Central memory CD4-positive, alpha-beta T cell (primary cell): ENCODE results near the gene ZFHX2.
"Not testable (repeated sequence)": the region's sequence is repeated elsewhere in the genome, so short reads cannot be mapped to it uniquely, and the experiment has no call there.

ENCODE experiments used
- DNase-seq: peaks from one replicate; pipeline ENCODE4 v3.0.0; 2022

The ZFHX2 gene

DNA sequence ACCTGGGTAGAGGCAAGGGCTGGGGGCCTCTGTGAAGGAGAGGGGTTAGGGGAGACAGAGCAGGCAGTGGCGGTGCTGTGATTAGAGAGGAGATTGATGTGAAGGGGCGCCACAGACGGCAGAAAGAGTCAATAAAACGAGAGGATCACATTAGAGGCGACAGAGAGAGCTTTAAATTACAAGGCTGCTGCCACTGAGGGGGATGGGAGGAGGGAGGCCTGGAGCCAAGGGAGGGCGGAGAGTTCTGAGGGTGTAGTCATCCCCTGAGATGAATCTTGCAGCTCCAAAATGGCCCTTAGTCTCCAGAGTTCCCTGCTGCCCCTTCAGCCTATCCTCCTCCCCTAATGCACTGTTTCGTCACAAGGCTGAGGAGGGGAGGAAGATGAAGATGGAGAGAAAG, 12.8 kb downstream of the ZFHX2 start:
- DNase-seq: no peak

DNA sequence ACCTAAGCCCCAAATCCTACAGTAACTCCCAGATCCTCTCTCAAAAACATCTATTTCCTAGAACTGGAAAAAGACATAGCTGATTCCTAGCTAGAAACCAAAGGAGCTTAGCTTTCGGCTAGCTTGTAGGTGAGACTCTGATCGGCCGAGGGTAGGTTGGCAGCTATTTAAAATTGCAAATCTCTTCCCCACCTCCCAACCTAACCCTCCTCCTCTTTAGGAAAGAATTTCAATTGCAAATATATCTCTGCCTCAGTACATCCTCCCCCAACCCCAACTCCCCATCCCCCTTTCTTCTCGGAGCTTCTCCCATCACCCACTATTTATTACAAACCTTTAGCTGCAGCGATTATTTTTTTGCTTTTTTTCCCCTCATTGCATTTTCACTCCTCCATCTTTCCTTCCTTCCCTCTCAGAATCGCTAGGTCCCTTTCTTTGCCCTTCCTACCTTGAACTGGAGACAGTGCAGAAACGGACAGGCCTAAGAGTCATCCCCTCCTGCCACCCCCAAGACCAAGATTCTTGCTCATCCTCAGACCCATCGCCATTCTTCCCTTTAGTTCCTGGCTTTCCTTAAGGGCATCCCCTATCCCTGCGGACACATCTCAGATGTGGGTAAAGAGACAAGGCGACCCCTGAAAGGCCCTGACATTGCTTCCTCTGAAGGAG, 13.4 kb downstream of the ZFHX2 start:
- DNase-seq: no peak

DNA sequence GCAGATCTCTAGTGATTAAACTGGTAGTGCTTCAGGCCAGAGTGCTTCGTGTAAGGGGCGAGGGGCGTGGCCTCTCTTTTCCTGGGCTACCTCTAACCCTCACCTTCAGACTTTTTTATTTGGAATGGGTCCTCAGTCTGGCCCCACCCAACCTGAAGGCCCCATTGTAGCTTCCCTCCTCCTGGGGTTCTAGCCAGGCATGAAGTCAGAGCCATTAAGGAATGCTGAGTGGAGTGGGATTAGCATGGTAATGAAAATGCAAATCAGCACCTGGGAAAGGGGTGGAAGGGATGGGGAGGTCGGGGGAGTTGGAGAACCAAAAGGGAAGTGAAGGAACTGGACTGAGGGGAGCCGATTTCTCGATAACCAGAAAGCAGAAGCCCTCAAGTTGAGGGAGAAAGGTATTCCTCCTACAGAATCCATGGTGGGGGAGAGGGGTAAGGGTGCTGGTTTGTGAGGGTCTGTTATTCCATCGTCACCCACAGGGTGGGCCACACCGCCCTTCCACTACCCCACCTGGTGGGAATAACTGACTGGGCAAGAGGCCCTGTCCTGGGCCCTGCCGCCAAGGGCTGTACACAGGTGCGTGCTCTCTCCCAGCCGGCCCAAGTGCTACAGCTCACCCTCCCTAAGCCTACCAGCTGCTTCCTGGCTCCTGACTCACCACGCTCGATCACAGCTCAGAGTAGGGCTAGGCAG, 14.1 kb downstream of the ZFHX2 start:
- DNase-seq: no peak

DNA sequence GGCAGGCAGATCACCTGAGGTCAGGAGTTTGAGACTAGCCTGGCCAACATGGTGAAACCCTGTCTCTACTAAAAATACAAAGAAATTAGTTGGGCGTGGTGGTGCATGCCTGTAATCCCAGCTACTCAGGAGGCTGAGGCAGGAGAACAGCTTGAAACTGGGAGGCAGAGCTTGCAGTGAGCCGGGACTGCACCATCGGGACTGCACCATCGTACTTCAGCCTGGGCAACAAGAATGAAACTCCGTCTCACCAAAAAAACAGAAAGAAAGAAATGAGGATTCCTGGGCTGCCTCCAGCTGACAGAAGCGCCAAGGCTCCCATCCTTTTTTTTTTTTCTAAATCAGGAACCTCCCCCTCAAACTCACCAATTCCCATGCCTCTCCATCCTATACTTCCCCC, 14.7 kb downstream of the ZFHX2 start:
- DNase-seq: not testable (repeated sequence)

DNA sequence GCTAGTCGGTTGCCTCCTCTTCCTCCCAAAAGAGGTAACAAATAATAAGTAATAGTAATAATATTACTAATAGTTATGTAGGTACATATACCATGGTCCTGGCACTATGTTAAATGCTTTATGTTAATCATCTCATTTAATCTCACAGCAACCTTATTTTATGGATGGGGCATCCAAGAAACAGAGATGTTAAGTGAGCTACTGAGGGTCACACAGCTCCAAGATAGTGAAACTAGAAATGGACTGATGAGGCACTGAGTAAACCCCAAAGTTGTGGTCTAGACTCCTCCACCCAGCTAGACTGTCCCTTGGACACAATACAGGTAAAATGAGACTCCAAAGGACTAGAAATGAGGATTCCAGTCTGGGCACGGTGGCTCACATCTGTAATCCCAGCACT, 15.1 kb downstream of the ZFHX2 start:
- no peak for DNase-seq

DNA sequence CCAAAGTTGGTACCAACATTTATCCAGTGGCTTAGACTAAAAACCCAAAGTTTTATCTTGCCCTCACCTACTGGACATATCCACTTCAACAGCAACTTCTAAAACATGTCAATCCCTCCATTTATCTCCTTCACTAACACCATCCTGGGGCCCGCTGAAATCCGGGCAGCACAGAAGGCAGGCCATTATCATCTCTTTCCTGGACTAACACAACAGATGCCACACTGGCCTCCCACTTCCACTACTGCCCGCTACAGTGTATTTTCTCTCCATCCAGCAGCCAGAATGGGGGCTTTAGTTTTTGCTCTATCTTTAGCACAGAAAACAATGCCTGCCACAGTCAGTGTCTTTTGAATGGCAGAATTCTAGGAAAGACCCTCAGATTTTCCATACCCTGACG, 15.6 kb downstream of the ZFHX2 start:
- no peak for DNase-seq

DNA sequence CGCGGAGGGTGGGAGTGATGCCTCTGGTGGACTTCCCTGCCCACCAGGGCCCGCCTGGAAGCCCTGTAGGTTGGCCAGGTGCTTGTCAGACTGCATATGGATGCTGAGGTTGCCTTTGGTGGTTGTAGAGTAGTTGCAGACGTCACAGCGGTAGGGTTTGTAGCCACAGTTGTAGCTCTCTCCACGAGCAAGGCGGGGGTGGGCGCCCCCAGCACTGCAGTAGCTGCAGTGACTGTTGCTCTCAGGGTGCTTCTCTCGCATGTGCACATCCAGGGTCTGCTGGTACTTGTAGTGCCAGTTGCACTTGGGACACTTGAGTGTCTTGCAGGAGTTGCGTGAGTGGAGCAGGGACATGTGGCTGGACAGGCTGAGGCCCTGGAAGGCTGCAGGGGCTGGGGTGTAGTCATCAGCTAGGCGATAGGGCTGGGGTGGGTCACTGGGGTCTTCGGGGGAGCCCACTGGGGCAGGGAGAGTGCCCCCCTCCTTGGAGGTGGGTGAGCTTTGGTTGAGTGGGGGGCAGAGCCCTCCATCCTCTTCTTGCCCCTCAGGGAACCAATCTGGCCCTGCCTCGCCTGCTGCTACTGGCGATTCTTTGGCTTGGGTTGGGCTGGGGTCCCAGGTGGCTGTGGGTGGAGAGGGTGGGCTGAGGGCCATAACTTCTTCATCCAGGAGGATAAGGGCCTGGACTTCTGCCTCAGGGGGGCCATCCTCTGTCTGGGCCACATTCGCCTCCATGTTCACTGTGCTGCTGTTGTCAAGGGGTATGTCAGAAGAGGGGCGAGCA, 17.7 kb downstream of the ZFHX2 start:
- no peak for DNase-seq

DNA sequence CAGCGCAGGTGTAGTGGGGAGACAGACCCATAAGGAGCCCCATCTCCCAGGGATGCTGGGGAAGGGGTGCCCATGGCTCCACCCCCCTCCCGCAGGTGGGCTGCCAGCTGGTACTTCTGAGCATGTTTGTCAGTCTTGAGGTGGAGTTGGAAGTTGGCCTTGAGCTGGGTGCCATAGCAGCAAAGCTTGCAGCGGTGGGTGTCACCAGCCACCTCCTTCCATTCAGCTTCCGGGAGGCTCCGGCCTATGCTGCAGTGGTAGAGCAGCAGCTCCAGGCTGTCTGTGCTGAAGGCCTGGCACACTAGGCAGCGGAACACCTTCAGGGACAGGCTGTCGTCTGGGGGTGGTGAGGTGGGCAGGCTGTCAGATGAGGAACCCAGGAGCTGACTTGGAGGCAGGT, 18.9 kb downstream of the ZFHX2 start:
- no peak for DNase-seq

DNA sequence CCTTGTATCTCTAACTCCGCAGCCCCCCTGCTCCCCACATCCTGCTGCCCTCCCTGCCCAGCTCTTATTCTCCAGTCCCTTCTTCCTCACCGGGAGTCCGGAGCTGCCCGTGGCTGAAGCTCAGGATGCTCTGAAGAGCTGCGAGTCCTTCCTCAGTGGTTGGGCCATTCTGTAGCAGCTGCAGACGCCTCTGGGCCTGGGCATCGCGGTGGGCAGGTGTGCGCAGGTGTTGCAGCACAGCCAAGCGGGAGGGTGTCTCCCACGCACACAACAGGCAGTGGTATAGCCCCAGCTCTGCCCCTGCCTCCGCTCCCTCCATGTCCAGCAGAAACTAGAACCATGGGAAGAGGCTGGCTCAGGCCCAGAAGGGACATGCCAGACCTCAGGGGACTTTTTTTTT, 20.2 kb downstream of the ZFHX2 start:
- no peak for DNase-seq

DNA sequence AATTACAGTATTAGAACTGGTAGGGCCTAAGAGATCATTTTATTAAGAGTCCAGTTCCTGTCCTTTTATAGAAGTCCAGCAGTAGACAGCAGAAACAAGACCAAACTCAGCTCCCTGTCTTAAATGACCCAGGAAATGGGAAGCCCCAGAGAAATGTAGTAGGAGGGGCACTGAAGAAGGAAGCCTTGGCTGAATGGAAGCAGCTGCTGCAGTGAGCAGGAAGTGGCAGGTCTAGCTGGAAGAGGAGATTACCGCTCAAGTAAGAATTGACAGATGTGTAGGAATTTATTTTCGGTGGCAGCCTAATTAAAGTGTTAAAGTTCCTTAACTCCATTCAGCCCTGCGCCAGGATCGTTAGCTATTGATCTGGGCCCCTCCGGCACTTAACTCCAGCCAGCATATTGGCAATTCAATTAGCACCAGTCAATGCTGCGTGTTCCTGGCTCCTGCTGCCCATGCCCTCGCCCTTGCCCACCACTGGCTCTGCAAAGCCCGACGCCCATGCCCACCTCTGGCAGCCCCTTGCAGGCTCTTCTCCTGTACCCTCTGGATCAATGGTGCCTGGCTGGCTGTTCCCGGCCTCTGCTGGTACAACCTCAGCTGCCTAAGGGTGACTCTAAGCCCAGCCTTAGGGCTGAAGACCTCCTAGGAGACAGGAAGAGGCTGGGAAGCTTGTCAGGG, 21.1 kb downstream of the ZFHX2 start:
- no peak for DNase-seq

DNA sequence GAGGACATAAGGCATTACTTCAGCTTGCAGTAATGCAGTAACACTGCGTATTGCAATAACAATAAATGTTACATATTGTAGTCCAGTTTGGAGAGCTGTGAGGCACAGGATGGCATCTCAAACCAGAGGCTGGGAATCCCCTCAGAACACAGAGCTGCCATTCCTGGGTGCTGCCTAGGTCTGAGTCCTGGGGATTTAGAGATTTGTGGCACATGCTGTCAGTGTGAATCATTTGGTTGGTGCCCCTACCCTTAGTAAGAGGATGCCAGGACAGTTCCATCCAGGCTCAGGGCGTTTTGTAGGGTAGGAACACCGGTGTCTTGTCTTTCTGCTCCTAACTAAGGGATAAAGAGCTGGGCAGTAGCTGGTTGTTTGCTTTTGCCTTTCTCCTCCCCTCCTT, 22.5 kb downstream of the ZFHX2 start:
- DNase-seq: no peak

DNA sequence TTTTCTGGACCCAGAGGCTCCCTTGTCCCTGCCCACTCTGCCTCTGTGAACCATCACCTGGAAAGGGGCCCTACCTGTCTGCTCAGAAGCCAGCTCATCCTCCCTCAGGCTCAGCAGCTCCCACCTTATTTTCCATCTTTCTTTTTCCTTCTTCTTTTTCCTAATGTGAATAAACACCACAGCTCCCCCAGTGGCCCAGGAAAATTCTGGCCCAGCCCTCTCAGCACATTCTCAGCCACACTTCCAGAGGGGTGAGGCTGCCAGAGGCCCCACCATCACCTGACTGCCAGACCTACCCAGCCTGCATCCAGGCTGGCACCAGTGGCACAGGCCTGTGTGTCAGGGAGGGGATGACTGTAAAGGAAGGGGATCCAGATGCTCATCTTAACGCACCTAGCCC, 23.0 kb downstream of the ZFHX2 start:
- no peak for DNase-seq

DNA sequence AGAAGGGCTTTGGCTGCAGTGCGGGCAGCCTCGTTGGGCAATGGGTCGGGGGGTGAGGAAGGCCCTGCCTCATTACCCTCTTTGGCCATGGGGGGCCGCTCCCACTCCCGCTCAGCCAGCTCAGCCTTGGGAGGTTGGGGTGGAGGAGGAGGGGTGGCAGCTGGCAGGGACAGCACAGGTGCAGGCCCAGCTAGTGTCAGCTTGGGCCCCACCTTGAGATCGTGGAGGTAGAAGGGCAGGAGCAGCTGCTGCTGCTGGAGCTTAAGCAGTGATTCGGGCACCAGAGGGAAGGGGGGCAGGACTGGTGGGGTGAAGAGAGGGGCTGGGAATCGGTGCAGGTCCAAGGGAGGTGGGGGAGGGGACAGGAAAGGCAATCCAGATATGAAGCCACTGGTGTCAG, 26.0 kb downstream of the ZFHX2 start:
- no peak for DNase-seq

DNA sequence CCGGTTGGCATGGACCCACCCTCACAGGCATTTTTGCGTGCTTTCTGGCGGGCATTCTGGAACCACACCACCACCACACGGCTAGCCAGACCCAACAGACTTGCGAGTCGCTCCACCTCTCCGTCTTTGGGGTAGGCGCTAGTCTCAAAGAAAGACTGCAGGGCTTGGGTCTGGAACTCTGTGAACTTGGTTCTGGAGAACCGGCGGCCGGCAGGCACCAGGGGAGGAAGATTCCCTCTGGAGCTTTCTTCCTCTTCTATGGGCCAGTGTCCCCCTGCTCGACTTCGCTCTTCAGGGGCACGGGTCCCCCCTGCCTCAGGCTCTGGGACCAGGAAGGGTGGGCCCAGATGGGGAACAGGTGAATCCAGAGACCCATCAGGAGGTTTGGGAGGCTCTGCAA, 26.6 kb downstream of the ZFHX2 start:
- DNase-seq: no peak

DNA sequence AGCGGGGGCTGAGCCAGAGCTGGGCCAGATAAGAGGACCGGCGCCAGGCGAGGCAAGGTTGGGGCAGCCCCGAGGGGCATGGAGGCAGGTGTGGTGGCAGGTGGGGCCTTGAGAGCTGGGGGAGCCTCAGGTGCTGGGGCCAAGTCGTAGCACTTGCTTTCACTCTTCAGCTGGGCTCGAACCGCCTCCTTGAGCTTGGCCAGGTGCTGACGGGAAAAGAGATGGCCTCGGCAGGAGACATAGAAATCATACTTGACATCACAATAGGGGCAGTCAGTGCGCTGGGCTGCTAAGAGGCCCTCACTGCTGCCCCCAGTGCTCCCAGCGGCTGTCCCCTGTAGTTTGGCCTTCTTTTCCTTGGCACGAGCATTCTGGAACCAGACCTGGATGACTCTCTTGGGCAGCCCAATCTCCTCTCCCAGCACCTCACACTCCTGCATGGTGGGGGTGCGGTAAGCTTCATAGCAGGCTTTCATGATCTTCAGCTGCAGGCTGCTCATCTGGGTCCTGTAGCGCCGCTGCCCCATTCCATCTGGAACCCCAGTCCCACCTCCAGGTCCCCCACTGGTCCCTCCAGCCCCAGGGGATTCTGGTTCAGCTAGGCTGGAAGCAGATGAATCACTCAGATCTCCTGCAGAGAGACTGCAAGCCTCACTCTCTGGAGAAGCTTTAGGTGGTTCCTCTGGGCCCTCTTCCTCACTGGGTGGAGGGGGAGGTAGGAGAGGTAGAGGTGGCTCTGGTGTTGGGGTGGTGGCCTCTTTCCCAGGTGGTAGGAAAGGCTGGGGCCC, 28.1 kb downstream of the ZFHX2 start:
- DNase-seq: no peak

DNA sequence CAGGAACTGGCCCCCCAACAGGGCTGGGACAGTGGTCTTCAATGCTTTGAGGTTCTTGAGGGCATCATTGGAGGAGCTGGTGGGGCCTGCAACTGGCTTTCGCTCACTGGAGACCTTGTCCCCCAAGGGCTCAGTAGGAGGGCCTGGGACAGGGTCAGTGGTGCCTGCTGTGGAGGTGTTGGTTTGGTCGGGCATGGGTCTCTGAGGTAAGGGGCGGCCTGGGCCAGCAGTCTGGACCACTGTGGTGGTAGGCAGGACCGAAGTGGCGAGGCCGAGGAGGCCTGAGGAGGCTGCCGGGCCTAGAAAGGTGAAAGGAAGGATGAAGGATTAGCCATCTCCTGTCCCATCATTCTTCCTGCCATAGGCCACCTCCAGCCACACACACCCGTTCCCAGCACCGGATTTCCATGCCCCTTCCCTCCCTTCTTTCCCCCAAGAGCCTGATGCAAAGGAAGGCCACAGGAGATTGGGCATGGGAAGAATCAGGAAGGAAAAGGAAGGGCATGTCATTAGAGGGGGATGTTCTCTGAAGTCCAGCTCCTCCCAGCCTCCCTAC, 28.8 kb downstream of the ZFHX2 start:
- DNase-seq: no peak

DNA sequence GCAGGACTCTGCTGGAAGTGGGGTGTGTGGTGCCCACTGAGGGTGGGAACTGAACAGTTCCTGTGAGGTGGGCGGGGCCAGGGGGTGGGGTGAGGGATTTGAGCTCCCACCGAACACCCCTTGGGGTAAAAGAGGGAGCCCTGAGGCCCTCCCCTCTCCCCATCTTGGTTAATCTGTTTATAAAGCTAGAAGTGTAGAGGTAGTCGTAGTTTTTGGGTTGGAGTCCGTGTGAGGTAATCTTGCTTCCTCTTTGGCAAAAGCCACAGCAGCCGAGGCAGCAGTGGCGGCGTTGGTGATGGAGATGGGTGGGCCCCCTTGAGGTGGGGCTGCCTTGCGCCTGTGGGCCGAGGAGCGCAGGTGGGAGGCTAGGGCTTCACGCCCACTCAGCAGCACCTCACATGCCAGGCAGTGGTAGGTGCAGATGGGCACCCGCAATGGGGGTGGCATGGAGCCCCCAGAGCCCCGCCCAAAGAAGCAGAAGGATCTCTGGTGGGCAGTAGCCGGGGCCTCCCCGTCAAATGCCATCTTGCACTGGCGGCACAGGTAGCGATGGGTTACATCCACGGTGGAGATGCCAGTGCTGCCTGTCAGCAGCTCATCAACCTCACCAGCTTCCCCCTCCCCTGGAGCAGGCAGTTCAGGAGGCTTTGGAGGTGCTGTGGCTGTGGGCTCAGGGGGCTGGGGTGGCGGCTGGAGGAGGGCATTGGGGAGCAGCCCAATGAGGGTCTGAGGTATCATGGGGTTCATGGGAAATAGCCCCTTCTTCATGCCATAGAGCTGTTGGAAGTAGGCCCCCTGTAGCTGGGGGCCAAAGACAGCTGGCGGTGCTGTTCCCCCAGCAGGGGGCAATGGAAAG, 29.6 kb downstream of the ZFHX2 start:
- DNase-seq: no peak

DNA sequence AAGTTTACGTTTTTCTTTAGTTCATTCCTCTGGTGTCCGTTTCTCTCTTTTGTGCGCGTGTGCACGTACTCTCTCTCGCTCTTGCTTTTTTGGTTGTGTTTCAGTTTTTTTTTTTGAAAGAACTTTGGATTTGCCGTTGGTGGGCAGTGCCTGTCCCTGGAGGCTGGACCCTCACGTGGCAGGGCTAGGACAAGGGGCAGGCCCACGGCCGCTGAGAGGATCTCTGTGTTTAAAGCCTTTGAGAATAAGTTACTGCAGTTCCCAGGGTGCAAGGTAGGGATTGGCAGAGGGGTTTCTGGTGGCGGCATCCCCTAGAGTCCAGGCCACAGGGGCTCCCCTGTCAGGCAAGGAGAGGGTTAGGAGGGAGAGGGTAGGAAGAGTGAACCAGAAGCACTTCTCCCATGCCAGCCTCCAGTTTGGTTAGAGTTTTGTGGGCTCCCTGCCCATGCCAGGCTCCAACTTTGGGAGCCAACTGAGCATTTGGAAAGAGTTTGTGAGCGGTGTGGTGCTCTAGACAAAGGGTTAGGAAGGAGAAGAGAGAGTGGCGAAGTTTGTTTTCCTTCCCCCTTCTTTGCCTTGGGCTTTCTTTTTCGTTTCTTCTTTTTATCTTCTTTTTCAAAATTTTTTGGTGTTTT, 30.5 kb downstream of the ZFHX2 start:
- no peak for DNase-seq

DNA sequence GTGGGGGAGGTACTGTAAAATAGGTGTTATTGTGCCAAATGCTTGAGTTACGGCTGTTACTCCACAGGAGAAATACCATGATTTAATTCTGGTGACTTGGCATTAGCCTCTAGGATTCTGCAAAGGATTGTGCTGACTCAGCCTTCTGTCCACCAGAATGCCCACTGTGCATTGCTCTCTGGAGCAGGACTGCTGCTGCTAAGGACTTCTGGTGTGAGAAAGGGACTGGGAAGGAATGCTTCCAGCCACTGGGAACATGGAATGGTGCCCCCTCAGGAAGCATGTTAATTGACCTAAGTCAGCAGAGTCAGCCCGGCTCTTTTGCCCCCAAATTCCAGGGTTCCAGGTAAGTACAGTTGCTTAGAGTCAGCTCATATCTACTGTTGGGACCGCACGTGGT, 32.9 kb downstream of the ZFHX2 start:
- DNase-seq: no peak

DNA sequence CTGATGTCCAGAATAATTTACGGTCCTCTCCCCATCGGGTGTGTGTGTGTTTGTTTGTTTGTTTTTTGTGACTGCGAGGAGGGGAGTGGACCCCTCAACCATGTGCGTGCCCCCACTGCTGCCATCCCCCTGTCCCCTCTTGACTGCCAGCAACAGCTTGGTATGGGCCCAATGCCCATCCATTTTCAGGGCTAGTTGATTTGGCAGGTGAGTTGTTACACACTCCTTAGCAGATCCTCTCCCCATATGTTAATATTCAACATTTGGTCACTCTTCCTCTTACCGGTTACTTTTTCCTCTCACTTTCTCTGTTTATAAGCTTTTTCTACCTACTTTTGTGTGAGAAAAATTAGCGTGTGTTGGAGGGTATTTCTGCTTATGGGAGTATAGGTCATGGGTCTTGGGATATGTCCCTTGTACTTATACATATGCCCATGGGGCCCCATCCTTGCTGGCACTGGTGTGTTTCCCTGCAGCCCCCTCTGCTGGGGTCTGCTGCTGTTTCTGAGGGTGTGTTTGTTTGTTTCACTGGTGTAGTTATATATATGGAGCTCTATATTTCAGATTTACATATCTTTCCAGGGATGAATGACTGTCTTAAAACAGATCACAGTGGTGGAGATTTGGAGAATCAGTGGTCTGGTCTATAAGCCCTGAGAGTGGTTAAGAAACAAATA, 33.8 kb downstream of the ZFHX2 start:
- no peak for DNase-seq
